Inferior parietal cortex (tissue), 1 donor: Measurements from ENCODE around the gene LPP.

Experiments
- DNase-seq: peaks from one replicate; pipeline ENCODE4 v3.0.0-alpha.2; 2016; ENCODE audit errors: extremely low spot score

LPP gene

GRCh38 chr3:188745031-188745430 lies 591.1 kb downstream of the LPP start:
- DNase-seq, result no peak

- DNase-seq, result no peak
Observed at GRCh38 chr3:188746291-188746783, 592.4 kb downstream of the LPP start.

- DNase-seq, result no peak
Observed at GRCh38 chr3:188747489-188747888, 593.5 kb downstream of the LPP start.

GRCh38 chr3:188749010-188749617 lies 595.2 kb downstream of the LPP start:
- no peak for DNase-seq

- DNase-seq, result no peak
Observed at GRCh38 chr3:188749830-188750229, 595.9 kb downstream of the LPP start.

- no peak for DNase-seq
Observed at GRCh38 chr3:188750617-188751016, 596.7 kb downstream of the LPP start.

- DNase-seq, result no peak
Observed at GRCh38 chr3:188752850-188753249, 598.9 kb downstream of the LPP start.

- DNase-seq, result no peak
Observed at GRCh38 chr3:188754267-188754666, 600.3 kb downstream of the LPP start.

- DNase-seq, result no peak
Observed at GRCh38 chr3:188756241-188756640, 602.3 kb downstream of the LPP start.

GRCh38 chr3:188759336-188760005 lies 605.5 kb downstream of the LPP start:
- DNase-seq, result no peak

- DNase-seq, result no peak
Observed at GRCh38 chr3:188760408-188760807, 606.5 kb downstream of the LPP start.

GRCh38 chr3:188761439-188761838 lies 607.5 kb downstream of the LPP start:
- DNase-seq, result no peak

GRCh38 chr3:188761964-188762363 lies 608.0 kb downstream of the LPP start:
- no peak for DNase-seq

- DNase-seq, result no peak
Observed at GRCh38 chr3:188764609-188765008, 610.7 kb downstream of the LPP start.

- DNase-seq, result no peak
Observed at GRCh38 chr3:188769831-188770230, 615.9 kb downstream of the LPP start.

- no peak for DNase-seq
Observed at GRCh38 chr3:188772886-188773285, 618.9 kb downstream of the LPP start.

GRCh38 chr3:188775412-188775811 lies 621.5 kb downstream of the LPP start:
- DNase-seq, result no peak

- DNase-seq, result no peak
Observed at GRCh38 chr3:188776447-188776846, 622.5 kb downstream of the LPP start.

- DNase-seq, result no peak
Observed at GRCh38 chr3:188778091-188778852, 624.3 kb downstream of the LPP start.

- no peak for DNase-seq
Observed at GRCh38 chr3:188779281-188779980, 625.5 kb downstream of the LPP start.

- DNase-seq, result no peak
Observed at GRCh38 chr3:188780193-188781147, 626.5 kb downstream of the LPP start.
